Transverse colon (tissue), 4 donors: ENCODE measurements around the gene RPE. TPM values are rescaled to one million over a fixed set of nuclear protein-coding genes. Genes with fewer than 3 reads are reported as not detected.

Source experiments
- DNase-seq: peaks from one replicate; pipeline ENCODE4 v3.0.0-alpha.2; 2019
- H3K27ac ChIP-seq, 4 donors: fragments of 200-600 bp; sonication (generic); 2 replicates each; pipeline ENCODE4 v1.5.1; 2016 to 2018; ENCODE audit warnings: inconsistent platforms in 4 of 4
- H3K27me3 ChIP-seq: fragments of 200-600 bp; sonication (generic); 2 replicates; pipeline ENCODE4 v1.5.1; 2017; ENCODE audit warnings: inconsistent platforms
- H3K36me3 ChIP-seq, 4 donors: fragments of 200-600 bp; sonication (generic); 2 replicates each; pipeline ENCODE4 v1.5.1; 2017 to 2019; ENCODE audit warnings: inconsistent platforms in 4 of 4
- H3K4me1 ChIP-seq, 4 donors: fragments of 200-600 bp; sonication (generic); 2 replicates each; pipeline ENCODE4 v1.5.1; 2017 to 2020; ENCODE audit warnings: inconsistent platforms in 4 of 4
- H3K4me3 ChIP-seq, 4 donors: fragments of 200-600 bp; sonication (generic); 1 replicate in 1 of 4; 2 replicates in 3 of 4; pipeline versions ENCODE4 v1.5.1 to v1.6.1; 2017 to 2019; ENCODE audit warnings: inconsistent platforms in 4 of 4
- H3K9me3 ChIP-seq, 2 donors: fragments of 200-600 bp; sonication (generic); 2 replicates each; pipeline ENCODE4 v1.5.1; 2017 to 2019; ENCODE audit warnings: inconsistent platforms in 2 of 2
- CTCF ChIP-seq, 5 experiments: fragments of 200-600 bp in 3 of 5; fragments of 450-650 bp in 2 of 5; sonication (generic) in 3 of 5; IDR thresholded peaks; 1 replicate in 2 of 5; 2 replicates in 3 of 5; pipeline ENCODE4 v1.5.1; 2016 to 2017; ENCODE audit warnings: antibody characterized with exemption in 5 of 5, inconsistent platforms in 3 of 5, mild to moderate bottlenecking in 2 of 5, moderate library complexity in 1 of 5
- EP300 ChIP-seq: sonication (generic); formaldehyde crosslinking; IDR thresholded peaks from one replicate; pipeline ENCODE4 v1.6.1; 2017; ENCODE audit warnings: antibody characterized with exemption, low read depth
- POLR2A ChIP-seq: fragments of 450-650 bp; IDR thresholded peaks from one replicate; pipeline ENCODE4 v1.6.1; 2016; ENCODE audit warnings: antibody characterized with exemption, mild to moderate bottlenecking, moderate library complexity
- POLR2AphosphoS5 ChIP-seq, 3 donors: sonication (generic); formaldehyde crosslinking; IDR thresholded peaks; one replicate each; pipeline ENCODE4 v1.6.1; 2016; ENCODE audit warnings: antibody characterized with exemption in 3 of 3
- WGBS, 2 donors: methylation state at CpG; one replicate each; pipeline ENCODE4 v1.1.5; 2018; ENCODE audit warnings: low coverage in 1 of 2; 5-methylcytosine and 5-hydroxymethylcytosine counted together
- in situ Hi-C, 4 donors: fragments of 200-750 bp; cut with MboI; loops; one replicate each; pipeline versions ENCODE4 v1.15.0 to v1.15.1; 2017; ENCODE audit warnings: low sequenced_read_pairs in 3 of 4, low pct_ligation_motif_present in 1 of 4, low pct_unique_long_range_greater_than_20kb in 1 of 4
- intact Hi-C: fragments of 100-400 bp; cut with DNase I; formaldehyde crosslinking; loops from one replicate; pipeline ENCODE4 v1.15.1; 2023; ENCODE audit warnings: low total_unique reads
- total RNA-seq, 4 donors: library from RNA; depleted of rRNA; stranded (reverse); fragments of >200 nt; gene quantifications; one replicate each; pipeline ENCODE4 v1.1.0, GENCODE V29; 2016

RPE gene
- total RNA-seq, 4 donors from 2014 or later, result 13.1 to 50.0 (median 30.1) TPM

GRCh38 chr2:210000464-210001324 is 1.7 kb upstream of the RPE start:
- DNase-seq, result no peak
- H3K9me3 ChIP-seq, result no peaks in the 10 kb centered on the region
- peaks cover 6 to 34% (median 23%) of the 10 kb centered on the region in 4 donors for H3K4me1 ChIP-seq
- H3K4me3 ChIP-seq, result no peak overlapping the region
- H3K36me3 ChIP-seq, result no peaks in the 10 kb centered on the region
- TF ChIP-seq CTCF (IDR thresholded peaks at IDR 0.05), result no peak
- no peaks in the 10 kb centered on the region for H3K27me3 ChIP-seq
- WGBS, 2 donors, result 97% methylated on average over 32 of the region's 32 CpGs; no CpG with 5 or more reads in 1 of the 2 donors
- no peak overlapping the region for H3K27ac ChIP-seq
- intact Hi-C loops, result loop anchor here (10.0 kb wide), 1 partner anchor 174 kb away; the partner anchor contains the start of gene KANSL1L
- in situ Hi-C loops, result no loop called here

- Histone ChIP-seq H3K4me1 (peaks cover 6 to 47% (median 24%) of the 10 kb centered on the region in 4 donors), H3K36me3 (no peaks in the 10 kb centered on the region), H3K27me3 (no peaks in the 10 kb centered on the region), H3K4me3 (peak overlapping the region; percentile 58 to 94 (median 82)), H3K27ac (peak overlapping the region; percentile 81 to 91 (median 85)), H3K9me3 (no peaks in the 10 kb centered on the region)
- in situ Hi-C loops, result no loop called here
- intact Hi-C loops, result loop anchor here (10.0 kb wide), 1 partner anchor 171 kb away; the partner anchor contains the start of gene KANSL1L
- WGBS, 2 donors, result 22 to 32% methylated on average over 2 of the region's 2 CpGs
- no peak for DNase-seq
- TF ChIP-seq POLR2AphosphoS5 (IDR thresholded peaks at IDR 0.05) (no peak), CTCF (IDR thresholded peaks at IDR 0.05) (no peak), POLR2A (no peak), EP300 (no peak)
Observed at GRCh38 chr2:210003359-210003758, 921 bp downstream of the RPE start.

- no peaks in the 10 kb centered on the region for H3K27me3 ChIP-seq
- intact Hi-C loops, result loop anchor here (10.0 kb wide), 1 partner anchor 170 kb away; the partner anchor contains the start of gene KANSL1L
- H3K27ac ChIP-seq, result no peak overlapping the region
- in situ Hi-C loops, result no loop called here
- 71 to 75% methylated on average over 2 of the region's 2 CpGs for whole genome bisulfite sequencing, 2 donors
- TF ChIP-seq POLR2AphosphoS5 (IDR thresholded peaks at IDR 0.05) (no peak), POLR2A (no peak), CTCF (IDR thresholded peaks at IDR 0.05) (no peak)
- no peak for DNase-seq
- H3K4me1 ChIP-seq, result peaks cover 6 to 47% (median 24%) of the 10 kb centered on the region in 4 donors
- no peak overlapping the region for H3K4me3 ChIP-seq
- no peaks in the 10 kb centered on the region for H3K36me3 ChIP-seq
- H3K9me3 ChIP-seq, result no peaks in the 10 kb centered on the region
Observed at GRCh38 chr2:210004881-210005280, 2.4 kb downstream of the RPE start.

- H3K4me1 ChIP-seq, result peaks cover 6 to 41% (median 21%) of the 10 kb centered on the region in 4 donors
- H3K27me3 ChIP-seq, result no peaks in the 10 kb centered on the region
- DNase-seq, result no peak
- intact Hi-C loops (loop anchor here (10.0 kb wide), 1 partner anchor 167 kb away; the partner anchor contains the start of gene KANSL1L), in situ Hi-C loops (no loop called here)
- no peak overlapping the region for H3K27ac ChIP-seq
- TF ChIP-seq POLR2AphosphoS5 (IDR thresholded peaks at IDR 0.05) (no peak), CTCF (IDR thresholded peaks at IDR 0.05) (no peak), EP300 (no peak), POLR2A (no peak)
- no peaks in the 10 kb centered on the region for H3K9me3 ChIP-seq
- H3K4me3 ChIP-seq, result no peak overlapping the region
- no peaks in the 10 kb centered on the region for H3K36me3 ChIP-seq
- WGBS, 2 donors, result 75 to 95% methylated on average over 2 of the region's 2 CpGs
Observed at GRCh38 chr2:210007895-210008294, 5.5 kb downstream of the RPE start.
